ENCODE measurements around the gene AQP10. TPM values are rescaled to one million over a fixed set of nuclear protein-coding genes. Genes with fewer than 3 reads are reported as not detected.
"Not testable (repeated sequence)": the region's sequence is repeated elsewhere in the genome, so short reads cannot be mapped to it uniquely, and the experiment has no call there.

The AQP10 gene
- total RNA-seq (2014; rRNA removed; shearing (Covaris generic)), result not detected in 2 replicates

GRCh38 chr1:154320882-154321608, at the start of gene AQP10:
Gene AQP10 (plus strand): TSS chr1:154321093. CDS start chr1:154321156, 63 bp downstream.
- DNase-seq (ENCODE audit: low read depth), result no peak

GRCh38 chr1:154272217-154272998, 48.5 kb upstream of the AQP10 start, which contains the start of gene HAX1:
Gene HAX1 (plus strand): TSS chr1:154272629. CDS start chr1:154272724, 95 bp downstream.
- DNase-seq (ENCODE audit: low read depth), result peak; percentile 96

GRCh38 chr1:154272999-154273563, 47.8 kb upstream of the AQP10 start:
- DNase-seq (ENCODE audit: low read depth), result no peak

- peak; percentile 16 for DNase-seq (ENCODE audit: low read depth)
These were observed 44.1 kb upstream of the AQP10 start for GRCh38 chr1:154276797-154277196.

GRCh38 chr1:154287591-154287990, 33.3 kb upstream of the AQP10 start:
- not testable (repeated sequence) for DNase-seq (ENCODE audit: low read depth)

- DNase-seq (ENCODE audit: low read depth), result no peak
These were observed 32.2 kb upstream of the AQP10 start for GRCh38 chr1:154288661-154289060.

- no peak for DNase-seq (ENCODE audit: low read depth)
These were observed 30.0 kb upstream of the AQP10 start for GRCh38 chr1:154290921-154291320.

GRCh38 chr1:154295408-154296235, 25.3 kb upstream of the AQP10 start:
- DNase-seq (ENCODE audit: low read depth), result no peak

GRCh38 chr1:154301582-154301981, 19.3 kb upstream of the AQP10 start:
- DNase-seq (ENCODE audit: low read depth), result no peak

- DNase-seq (ENCODE audit: low read depth), result peak; percentile 48
These were observed 16.1 kb upstream of the AQP10 start for GRCh38 chr1:154304664-154305337.

GRCh38 chr1:154306151-154306550, 14.7 kb upstream of the AQP10 start:
- peak; percentile 13 for DNase-seq (ENCODE audit: low read depth)

- DNase-seq (ENCODE audit: low read depth), result not testable (repeated sequence)
These were observed 13.1 kb upstream of the AQP10 start for GRCh38 chr1:154307670-154308270.

- DNase-seq (ENCODE audit: low read depth), result not testable (repeated sequence)
These were observed 11.8 kb upstream of the AQP10 start for GRCh38 chr1:154309136-154309535.

GRCh38 chr1:154312229-154313065, 8.4 kb upstream of the AQP10 start:
- DNase-seq (ENCODE audit: low read depth), result not testable (repeated sequence)

- no peak for DNase-seq (ENCODE audit: low read depth)
These were observed 7.9 kb upstream of the AQP10 start for GRCh38 chr1:154313066-154313356.

GRCh38 chr1:154314226-154314625, 6.7 kb upstream of the AQP10 start:
- not testable (repeated sequence) for DNase-seq (ENCODE audit: low read depth)

- no peak for DNase-seq (ENCODE audit: low read depth)
These were observed 4.2 kb upstream of the AQP10 start for GRCh38 chr1:154316704-154317103.

GRCh38 chr1:154318386-154318785, 2.5 kb upstream of the AQP10 start:
- DNase-seq (ENCODE audit: low read depth), result no peak

- not testable (repeated sequence) for DNase-seq (ENCODE audit: low read depth)
These were observed 679 bp downstream of the AQP10 start for GRCh38 chr1:154321609-154321934.

GRCh38 chr1:154323493-154323892, 2.6 kb downstream of the AQP10 start:
- DNase-seq (ENCODE audit: low read depth), result no peak

Measured in Daoy (cell line).